Measurements from ENCODE around the gene PPP3CA. TPM values are rescaled to one million over a fixed set of nuclear protein-coding genes. Genes with fewer than 3 reads are reported as not detected.

The PPP3CA gene
- total RNA-seq, 1 experiment from 2014 or later, result 31.0 TPM

GRCh38 chr4:101031971-101032370, 315.4 kb downstream of the PPP3CA start:
- intact Hi-C loops (cut with micrococcal nuclease; ENCODE audit: unreplicated experiment) (no loop called here), in situ Hi-C loops (cut with HindIII; ENCODE audit: low pct_unique_long_range_greater_than_20kb, low sequenced_read_pairs) (no loop called here)
- Histone ChIP-seq H3K4me3 (ENCODE audit: low read depth in 2 of 2, low read length in 2 of 2) (no peak overlapping the region), H3K9me3 (ENCODE audit: control insufficient read depth, insufficient read depth, low read depth, low read length) (no peaks in the 10 kb centered on the region), H3K36me3 (ENCODE audit: control insufficient read depth, insufficient read depth, low read length) (no peaks in the 10 kb centered on the region), H3K27ac (ENCODE audit: low read length) (no peak overlapping the region), H3K4me1 (ENCODE audit: control insufficient read depth, insufficient read depth, low read length) (no peaks in the 10 kb centered on the region), H3K27me3 (ENCODE audit: control insufficient read depth, insufficient read depth, low read length) (no peaks in the 10 kb centered on the region)
- TF ChIP-seq REST (IDR thresholded peaks at IDR 0.05; ENCODE audit: insufficient read depth in 1 of 2, low read depth in 2 of 2, low read length in 1 of 2), result no peak
- TF ChIP-seq POLR2AphosphoS5 (IDR thresholded peaks at IDR 0.05; ENCODE audit: low read depth, low read length), result no peak
- TF ChIP-seq SIN3A (IDR thresholded peaks at IDR 0.05; ENCODE audit: borderline replicate concordance, insufficient read depth, low read depth, low read length), result no peak
- no peak for TF ChIP-seq CTCF (IDR thresholded peaks at IDR 0.05)
- no peak for TF ChIP-seq TCF7L2 (IDR thresholded peaks at IDR 0.05; ENCODE audit: low read depth, low read length)
- DNase-seq (ENCODE audit: low read depth, low spot score), result no peak
- no TSS peak for BruUV-seq (replicated peaks)
- no peak for ATAC-seq
- POLR2A ChIA-PET, result no interaction called here
- CTCF ChIA-PET, result interaction anchor here (0.6 kb wide), 1 partner anchor 286 kb away, joined by 3 read pairs; no protein-coding TSS in a partner anchor

- POLR2A ChIA-PET, result no interaction called here
- TF ChIP-seq CTCF (IDR thresholded peaks at IDR 0.05) (no peak), SIN3A (IDR thresholded peaks at IDR 0.05; ENCODE audit: borderline replicate concordance, insufficient read depth, low read depth, low read length) (no peak), TCF7L2 (IDR thresholded peaks at IDR 0.05; ENCODE audit: low read depth, low read length) (no peak), REST (IDR thresholded peaks at IDR 0.05; ENCODE audit: insufficient read depth in 1 of 2, low read depth in 2 of 2, low read length in 1 of 2) (no peak), POLR2AphosphoS5 (IDR thresholded peaks at IDR 0.05; ENCODE audit: low read depth, low read length) (no peak)
- Histone ChIP-seq H3K27me3 (ENCODE audit: control insufficient read depth, insufficient read depth, low read length) (no peaks in the 10 kb centered on the region), H3K4me3 (ENCODE audit: low read depth in 2 of 2, low read length in 2 of 2) (no peak overlapping the region), H3K27ac (ENCODE audit: low read length) (no peak overlapping the region), H3K4me1 (ENCODE audit: control insufficient read depth, insufficient read depth, low read length) (no peaks in the 10 kb centered on the region), H3K36me3 (ENCODE audit: control insufficient read depth, insufficient read depth, low read length) (no peaks in the 10 kb centered on the region), H3K9me3 (ENCODE audit: control insufficient read depth, insufficient read depth, low read depth, low read length) (no peaks in the 10 kb centered on the region)
- BruUV-seq (replicated peaks), result no TSS peak
- intact Hi-C loops (cut with micrococcal nuclease; ENCODE audit: unreplicated experiment) (no loop called here), in situ Hi-C loops (cut with HindIII; ENCODE audit: low pct_unique_long_range_greater_than_20kb, low sequenced_read_pairs) (no loop called here)
- ATAC-seq, result no peak
- CTCF ChIA-PET, result no interaction called here
- no peak for DNase-seq (ENCODE audit: low read depth, low spot score)
These were observed 318.4 kb downstream of the PPP3CA start for GRCh38 chr4:101028886-101029285.
